Gastrocnemius medialis (tissue), 4 donors: ENCODE results near the gene CC2D2A.
"Not testable (repeated sequence)": the region's sequence is repeated elsewhere in the genome, so short reads cannot be mapped to it uniquely, and the experiment has no call there.

Experiments
- CTCF ChIP-seq, 5 experiments: fragments of 450-650 bp in 3 of 5; fragments of 200-600 bp in 2 of 5; sonication (generic) in 2 of 5; IDR thresholded peaks in 4 of 5; conservative IDR thresholded peaks in 1 of 5; 1 replicate in 4 of 5; 2 replicates in 1 of 5; pipeline ENCODE4 v1.5.1; 2016 to 2019; ENCODE audit warnings: antibody characterized with exemption in 5 of 5, mild to moderate bottlenecking in 3 of 5, moderate library complexity in 3 of 5
- POLR2A ChIP-seq, 2 donors: fragments of 450-650 bp; IDR thresholded peaks; one replicate each; pipeline ENCODE4 v1.6.1; 2017; ENCODE audit warnings: antibody characterized with exemption in 2 of 2, mild to moderate bottlenecking in 2 of 2, moderate library complexity in 2 of 2

GRCh38 chr4:15517681-15518080, 48.0 kb downstream of the CC2D2A start:
- not testable (repeated sequence) for TF ChIP-seq CTCF (IDR thresholded peaks at IDR 0.05 in 4 of 5, conservative IDR thresholded peaks at IDR 0.05 in 1 of 5); POLR2A (IDR thresholded peaks at IDR 0.05)
